CD4-positive, alpha-beta memory T cell (primary cell): Measurements from ENCODE around the gene BCL6B. TPM values are rescaled to one million over a fixed set of nuclear protein-coding genes. Genes with fewer than 3 reads are reported as not detected.

Source experiments
- CTCF ChIA-PET: fragments of 350-600 bp; sonication (Branson Sonifier 250); formaldehyde crosslinking; loops from one replicate; lab custom pipeline; 2021; ENCODE audit warnings: inconsistent platforms; ENCODE audit not compliant: partially characterized antibody; lab: Charles Lee
- POLR2A ChIA-PET: fragments of 350-600 bp; sonication (Branson Sonifier 250); formaldehyde crosslinking; loops from one replicate; lab custom pipeline; 2021; ENCODE audit not compliant: partially characterized antibody; lab: Charles Lee
- DNase-seq, 5 donors: peaks; one replicate each; pipeline versions ENCODE4 v3.0.0 to v3.0.0-alpha.2; 2020 to 2022; ENCODE audit warnings: mixed read lengths in 1 of 5
- H3K27ac ChIP-seq: one replicate; pipeline ENCODE4 v1.7.0; 2013; ENCODE audit warnings: low read depth, low read length
- H3K27me3 ChIP-seq: 2 replicates; pipeline ENCODE4 v1.7.0; 2013; ENCODE audit warnings: mild to moderate bottlenecking, low read length, moderate library complexity; ENCODE audit not compliant: insufficient read depth
- H3K36me3 ChIP-seq: 2 replicates; pipeline ENCODE4 v1.7.0; 2013; ENCODE audit warnings: mild to moderate bottlenecking, low read length, moderate library complexity; ENCODE audit not compliant: insufficient read depth
- H3K4me1 ChIP-seq: 2 replicates; pipeline ENCODE4 v1.7.0; 2013; ENCODE audit warnings: mild to moderate bottlenecking, low read length, moderate library complexity; ENCODE audit not compliant: insufficient read depth
- H3K4me3 ChIP-seq, 2 donors: one replicate each; pipeline ENCODE4 v1.7.0; 2013; ENCODE audit warnings: low read length in 2 of 2, mild to moderate bottlenecking in 1 of 2
- H3K9me3 ChIP-seq, 2 donors: one replicate each; pipeline ENCODE4 v1.7.0; 2013; ENCODE audit warnings: low read length in 2 of 2, control low read depth in 1 of 2; ENCODE audit not compliant: control insufficient read depth in 1 of 2
- H3K27ac Mint-ChIP-seq, 7 donors: one replicate each; pipeline ENCODE4 v1.8.0; 2020 to 2021; ENCODE audit warnings: mixed read lengths in 7 of 7, mild to moderate bottlenecking in 6 of 7, inconsistent platforms in 3 of 7, moderate library complexity in 3 of 7
- H3K27me3 Mint-ChIP-seq, 2 donors: one replicate each; pipeline ENCODE4 v1.8.0; 2020 to 2021; ENCODE audit warnings: mixed read lengths in 2 of 2
- H3K36me3 Mint-ChIP-seq, 2 donors: one replicate each; pipeline ENCODE4 v1.8.0; 2020 to 2021; ENCODE audit warnings: mixed read lengths in 2 of 2, inconsistent platforms in 1 of 2, mild to moderate bottlenecking in 1 of 2
- H3K4me1 Mint-ChIP-seq, 4 donors: one replicate each; pipeline ENCODE4 v1.8.0; 2020 to 2021; ENCODE audit warnings: mixed read lengths in 4 of 4, mild to moderate bottlenecking in 1 of 4
- H3K4me3 Mint-ChIP-seq, 8 donors: one replicate each; pipeline ENCODE4 v1.8.0; 2020 to 2021; ENCODE audit warnings: mixed read lengths in 8 of 8, mild to moderate bottlenecking in 7 of 8, moderate library complexity in 6 of 8, inconsistent platforms in 3 of 8
- H3K9me3 Mint-ChIP-seq, 8 donors: one replicate each; pipeline ENCODE4 v1.8.0; 2020 to 2021; ENCODE audit warnings: mixed read lengths in 8 of 8, mild to moderate bottlenecking in 5 of 8, inconsistent platforms in 3 of 8, moderate library complexity in 1 of 8
- intact Hi-C: fragments of 100-400 bp; cut with micrococcal nuclease; formaldehyde crosslinking; loops from one replicate; pipeline ENCODE4 v1.15.1; 2023
- polyA plus RNA-seq, 2 donors: library from polyadenylated mRNA; unstranded; fragments of 300-500 nt; fragmentation: Illumina TruSeq; gene quantifications; one replicate each; pipeline ENCODE4 v1.2.3, GENCODE V29; 2021
- total RNA-seq, 2 experiments: library from RNA; stranded (reverse); gene quantifications; one replicate each; pipeline ENCODE4 v1.2.3, GENCODE V29; 2021

The BCL6B gene
- total and polyA plus RNA-seq, 4 experiments from 2014 or later, result not detected

DNA sequence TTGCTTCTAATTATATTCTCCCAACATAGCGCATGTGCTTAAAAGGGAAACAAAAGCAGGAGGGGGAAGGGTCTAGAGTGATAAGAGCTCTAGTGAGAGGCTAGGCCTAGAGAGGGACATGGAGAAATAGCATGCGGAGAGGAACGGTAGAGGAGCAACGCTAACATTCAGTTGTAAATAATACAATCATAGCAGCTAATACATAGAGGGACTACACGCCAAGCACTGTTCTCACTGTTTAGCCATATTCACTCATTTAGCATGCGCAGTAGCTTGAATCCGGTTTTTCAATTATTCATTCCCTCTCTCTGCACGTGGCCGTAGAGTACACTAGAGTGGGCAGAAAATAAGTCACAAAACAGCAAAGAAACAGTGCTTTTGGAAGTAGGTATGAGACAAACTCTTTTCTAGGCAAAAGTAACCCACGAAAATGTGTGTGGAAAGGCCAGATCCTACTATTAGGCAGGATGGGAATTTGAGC is 28.7 kb upstream of the BCL6B start:
- H3K4me1 ChIP-seq, result no peaks in the 10 kb centered on the region
- POLR2A ChIA-PET, result no interaction called here
- intact Hi-C loops, result no loop called here
- CTCF ChIA-PET, result interaction anchor here (1.0 to 1.4 kb wide), 3 partner anchors 10 to 84 kb away, joined by 3 to 7 read pairs (median 4); no protein-coding TSS in a partner anchor
- no peak overlapping the region for H3K27ac ChIP-seq
- DNase-seq, result no peak
- no peak overlapping the region for H3K4me3 ChIP-seq
- Mint-ChIP-seq H3K27ac (peak overlapping the region in 2 of 7 donors; percentile 9 to 55), H3K36me3 (peaks cover 19 to 25% of the 10 kb centered on the region in 2 donors), H3K4me3 (no peak overlapping the region), H3K9me3 (peaks cover 0 to 2% (median 0%) of the 10 kb centered on the region in 8 donors), H3K27me3 (no peaks in the 10 kb centered on the region), H3K4me1 (peaks cover 0 to 3% (median 1%) of the 10 kb centered on the region in 4 donors)
- no peaks in the 10 kb centered on the region for H3K9me3 ChIP-seq
- peaks cover 10% of the 10 kb centered on the region for H3K36me3 ChIP-seq
- no peaks in the 10 kb centered on the region for H3K27me3 ChIP-seq

DNA sequence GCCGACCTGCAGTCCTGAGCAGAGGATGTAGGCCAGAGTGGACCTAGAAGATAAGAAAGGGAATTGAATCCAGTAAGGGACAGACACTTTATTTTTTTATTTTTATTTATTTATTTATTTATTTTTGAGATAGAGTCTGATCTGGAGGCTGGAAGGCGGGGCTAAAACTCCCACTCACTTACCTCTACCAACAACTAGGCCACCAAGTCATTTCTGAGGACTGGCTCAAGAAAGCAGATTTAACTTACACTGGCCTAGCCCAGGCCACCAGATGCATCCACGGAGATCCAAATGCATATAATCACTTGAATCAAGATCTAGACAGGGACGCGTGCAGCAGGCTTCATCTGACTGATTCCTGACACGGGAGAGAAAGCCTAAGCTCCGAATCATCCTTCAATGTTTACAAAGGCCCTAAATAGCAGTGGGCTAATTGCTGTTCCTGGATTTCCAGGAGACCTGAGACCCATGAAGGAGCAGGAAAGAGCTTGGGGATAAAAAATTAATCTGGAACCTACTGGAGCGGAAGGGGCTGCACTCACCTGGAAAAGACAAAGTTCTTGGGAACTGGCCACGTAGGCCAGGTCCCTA is 28.1 kb upstream of the BCL6B start:
- Histone ChIP-seq H3K4me3 (no peak overlapping the region), H3K27me3 (no peaks in the 10 kb centered on the region), H3K9me3 (no peaks in the 10 kb centered on the region), H3K27ac (no peak overlapping the region), H3K36me3 (peaks cover 15% of the 10 kb centered on the region), H3K4me1 (no peaks in the 10 kb centered on the region)
- DNase-seq, result no peak
- Mint-ChIP-seq H3K27ac (peak overlapping the region in 1 of 7 donors; percentile 32), H3K9me3 (peaks cover 0 to 2% (median 0%) of the 10 kb centered on the region in 8 donors), H3K27me3 (no peaks in the 10 kb centered on the region), H3K4me1 (peaks cover 0 to 3% (median 2%) of the 10 kb centered on the region in 4 donors), H3K4me3 (no peak overlapping the region), H3K36me3 (peaks cover 25 to 31% of the 10 kb centered on the region in 2 donors)
- intact Hi-C loops, result no loop called here
- CTCF ChIA-PET, result interaction anchor here (1.2 to 2.1 kb wide), 3 partner anchors 10 to 84 kb away, joined by 4 to 12 read pairs (median 7); no protein-coding TSS in a partner anchor
- POLR2A ChIA-PET, result no interaction called here

DNA sequence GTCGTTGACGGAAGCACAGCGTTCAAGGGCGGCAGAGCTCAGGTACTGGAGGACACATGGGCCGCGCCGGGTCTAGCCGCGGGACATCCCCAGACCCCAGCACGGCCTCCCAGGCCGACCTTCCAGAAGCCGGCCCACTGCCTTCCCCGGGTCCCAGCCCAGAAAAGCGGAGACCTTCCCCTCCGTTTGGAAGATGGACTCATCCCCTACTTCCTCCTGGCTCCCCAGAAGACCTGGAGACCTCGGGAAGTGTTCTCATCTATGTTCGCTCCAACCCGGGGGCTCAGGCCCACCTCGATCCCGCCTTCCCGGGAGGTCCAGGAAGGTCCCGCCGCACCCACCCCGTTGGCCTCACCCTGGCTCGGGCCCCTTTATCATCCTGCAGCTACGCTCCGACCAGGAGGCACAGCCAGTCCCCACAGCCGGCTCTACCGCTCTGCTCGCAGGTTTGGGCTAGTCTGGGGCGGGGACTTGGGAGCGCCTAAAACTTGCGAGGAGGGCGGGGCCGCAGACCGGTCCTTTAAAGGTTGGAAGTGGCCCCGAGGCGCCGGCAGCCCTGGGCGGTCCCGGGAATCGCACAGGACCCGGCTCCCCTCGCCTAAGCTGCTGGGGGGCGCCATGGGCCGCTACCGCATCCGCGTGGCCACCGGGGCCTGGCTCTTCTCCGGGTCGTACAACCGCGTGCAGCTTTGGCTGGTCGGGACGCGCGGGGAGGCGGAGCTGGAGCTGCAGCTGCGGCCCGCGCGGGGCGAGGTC is 27.2 kb upstream of the BCL6B start, which contains the start of gene ALOX12:
TSS of gene ALOX12 (plus strand) at position 550 of the 756 bp plus-strand sequence. CDS start at position 619, 69 bp downstream.
- ChIA-PET CTCF (interaction anchor here (1.4 to 2.1 kb wide), 2 partner anchors 9 to 85 kb away, joined by 4 to 12 read pairs; no protein-coding TSS in a partner anchor), POLR2A (interaction anchor here (0.8 kb wide), 1 partner anchor 9 kb away, joined by 3 read pairs; no protein-coding TSS in a partner anchor)
- Mint-ChIP-seq H3K27me3 (no peaks in the 10 kb centered on the region), H3K4me1 (peaks cover 0 to 5% (median 3%) of the 10 kb centered on the region in 4 donors), H3K36me3 (peaks cover 30 to 38% of the 10 kb centered on the region in 2 donors), H3K4me3 (no peak within 1 kb of the TSS), H3K27ac (peak within 1 kb of the TSS in 1 of 7 donors; percentile 32), H3K9me3 (peaks cover 0 to 2% (median 0%) of the 10 kb centered on the region in 8 donors)
- H3K4me1 ChIP-seq, result no peaks in the 10 kb centered on the region
- H3K4me3 ChIP-seq, result no peak within 1 kb of the TSS
- no peaks in the 10 kb centered on the region for H3K27me3 ChIP-seq
- DNase-seq, result no peak
- intact Hi-C loops, result no loop called here
- H3K9me3 ChIP-seq, result no peaks in the 10 kb centered on the region
- H3K36me3 ChIP-seq, result peaks cover 24% of the 10 kb centered on the region
- H3K27ac ChIP-seq, result no peak within 1 kb of the TSS

DNA sequence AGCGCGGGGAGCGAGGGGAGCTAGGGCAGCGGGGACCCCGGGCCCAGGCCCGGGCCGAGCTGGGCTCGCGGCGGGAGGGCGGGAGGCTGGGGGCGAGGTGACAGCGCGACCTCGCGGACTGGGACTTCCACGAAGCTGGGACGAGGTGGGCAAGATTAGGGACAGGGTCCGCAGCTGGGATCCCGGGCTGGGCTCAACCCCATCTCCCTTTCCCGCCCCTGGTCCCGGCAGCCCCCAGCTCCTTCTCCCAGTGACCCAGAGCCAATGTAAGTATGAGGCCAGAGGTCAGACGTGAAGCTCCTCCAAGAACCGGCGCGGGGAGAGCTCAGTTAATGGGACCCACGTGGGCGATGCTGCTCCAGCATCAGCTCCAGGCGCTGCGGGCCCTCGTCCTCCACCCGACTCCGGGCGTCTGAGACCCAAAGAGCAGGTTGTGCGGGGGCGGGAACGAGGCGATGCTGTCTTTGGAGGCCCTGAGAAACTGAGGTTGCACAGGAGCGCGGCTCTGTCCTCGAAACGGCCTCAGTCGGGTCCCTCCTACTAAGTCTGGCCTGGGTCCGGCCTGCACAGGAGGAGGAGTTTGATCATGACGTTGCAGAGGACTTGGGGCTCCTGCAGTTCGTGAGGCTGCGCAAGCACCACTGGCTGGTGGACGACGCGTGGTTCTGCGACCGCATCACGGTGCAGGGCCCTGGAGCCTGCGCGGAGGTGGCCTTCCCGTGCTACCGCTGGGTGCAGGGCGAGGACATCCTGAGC is 26.4 kb upstream of the BCL6B start:
- Histone ChIP-seq H3K27me3 (no peaks in the 10 kb centered on the region), H3K4me1 (no peaks in the 10 kb centered on the region), H3K9me3 (no peaks in the 10 kb centered on the region), H3K36me3 (peaks cover 31% of the 10 kb centered on the region), H3K4me3 (no peak overlapping the region), H3K27ac (no peak overlapping the region)
- Mint-ChIP-seq H3K4me1 (peaks cover 2 to 5% (median 3%) of the 10 kb centered on the region in 4 donors), H3K27me3 (no peaks in the 10 kb centered on the region), H3K36me3 (peaks cover 37 to 45% of the 10 kb centered on the region in 2 donors), H3K27ac (no peak overlapping the region), H3K4me3 (no peak overlapping the region), H3K9me3 (peaks cover 0 to 2% (median 0%) of the 10 kb centered on the region in 8 donors)
- POLR2A ChIA-PET, result interaction anchor here (0.8 kb wide), 1 partner anchor 8 kb away, joined by 3 read pairs; no protein-coding TSS in a partner anchor
- intact Hi-C loops, result no loop called here
- DNase-seq, result no peak
- CTCF ChIA-PET, result interaction anchor here (2.1 kb wide), 1 partner anchor 8 kb away, joined by 12 read pairs; no protein-coding TSS in a partner anchor

DNA sequence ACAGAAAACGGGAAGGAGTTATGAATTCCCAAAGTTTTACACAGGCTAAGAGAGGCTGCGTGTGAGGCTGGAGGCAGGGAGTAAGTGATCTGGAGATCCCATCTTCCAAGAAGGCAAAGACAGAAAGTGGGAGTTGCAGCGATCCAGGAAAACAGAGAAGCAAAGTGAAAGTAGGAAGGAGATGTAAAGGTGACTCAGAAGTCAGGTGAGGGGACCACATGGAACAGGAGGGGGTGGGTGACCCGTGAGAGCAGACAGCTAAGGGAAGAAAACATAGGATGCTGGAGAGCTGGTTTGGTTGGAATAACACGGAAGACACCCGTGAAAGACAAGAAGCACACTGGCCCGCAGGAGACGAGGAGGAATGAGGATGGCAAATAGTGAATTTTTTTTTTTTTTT is 25.7 kb upstream of the BCL6B start:
- H3K36me3 ChIP-seq, result peaks cover 39% of the 10 kb centered on the region
- H3K4me3 ChIP-seq, result no peak overlapping the region
- Mint-ChIP-seq H3K36me3 (peaks cover 43 to 52% of the 10 kb centered on the region in 2 donors), H3K9me3 (peaks cover 0 to 2% (median 0%) of the 10 kb centered on the region in 8 donors), H3K27ac (peak overlapping the region in 2 of 7 donors; percentile 29 to 35), H3K4me3 (no peak overlapping the region), H3K27me3 (no peaks in the 10 kb centered on the region), H3K4me1 (peaks cover 5 to 8% (median 6%) of the 10 kb centered on the region in 4 donors)
- POLR2A ChIA-PET, result no interaction called here
- no peak overlapping the region for H3K27ac ChIP-seq
- no peaks in the 10 kb centered on the region for H3K4me1 ChIP-seq
- intact Hi-C loops, result no loop called here
- H3K9me3 ChIP-seq, result no peaks in the 10 kb centered on the region
- no peak for DNase-seq
- no peaks in the 10 kb centered on the region for H3K27me3 ChIP-seq
- CTCF ChIA-PET, result no interaction called here

DNA sequence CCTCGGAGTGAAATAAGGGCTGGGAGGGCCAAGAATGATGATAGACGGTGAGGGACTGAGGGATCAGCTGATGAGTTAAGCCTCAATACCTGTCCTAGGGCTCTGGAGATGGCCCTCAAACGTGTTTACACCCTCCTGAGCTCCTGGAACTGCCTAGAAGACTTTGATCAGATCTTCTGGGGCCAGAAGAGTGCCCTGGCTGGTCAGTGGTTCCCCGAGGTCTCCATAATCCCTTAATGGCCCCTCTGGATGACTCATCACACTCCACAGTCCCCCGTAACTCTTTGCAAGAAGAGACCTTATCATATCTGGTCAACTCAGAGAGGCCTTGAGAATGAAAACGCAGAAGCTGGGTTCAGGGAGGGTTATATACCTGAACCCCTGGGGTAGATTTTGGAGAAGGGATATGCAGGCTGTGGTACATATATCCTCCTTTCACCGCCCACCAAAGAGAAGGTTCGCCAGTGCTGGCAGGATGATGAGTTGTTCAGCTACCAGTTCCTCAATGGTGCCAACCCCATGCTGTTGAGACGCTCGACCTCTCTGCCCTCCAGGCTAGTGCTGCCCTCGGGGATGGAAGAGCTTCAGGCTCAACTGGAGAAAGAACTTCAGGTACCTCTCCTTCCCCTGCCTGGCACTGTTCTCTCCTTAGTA is 23.9 kb upstream of the BCL6B start:
- Histone ChIP-seq H3K36me3 (peaks cover 47% of the 10 kb centered on the region), H3K9me3 (no peaks in the 10 kb centered on the region), H3K4me3 (no peak overlapping the region), H3K4me1 (no peaks in the 10 kb centered on the region), H3K27me3 (no peaks in the 10 kb centered on the region), H3K27ac (no peak overlapping the region)
- intact Hi-C loops, result no loop called here
- H3K4me1 Mint-ChIP-seq, result peaks cover 5 to 10% (median 7%) of the 10 kb centered on the region in 4 donors
- peaks cover 0 to 2% (median 0%) of the 10 kb centered on the region in 8 donors for H3K9me3 Mint-ChIP-seq
- H3K27ac Mint-ChIP-seq, result peak overlapping the region in 1 of 7 donors; percentile 88
- no peak overlapping the region for H3K4me3 Mint-ChIP-seq
- DNase-seq, result no peak
- ChIA-PET POLR2A (no interaction called here), CTCF (interaction anchor here (1.5 to 9.4 kb wide), 2 partner anchors 85 to 157 kb away, joined by 3 to 118 read pairs; no protein-coding TSS in a partner anchor)
- H3K27me3 Mint-ChIP-seq, result no peaks in the 10 kb centered on the region
- peaks cover 50 to 64% of the 10 kb centered on the region in 2 donors for H3K36me3 Mint-ChIP-seq
